ENCODE results near the gene SALL1. TPM values are rescaled to one million over a fixed set of nuclear protein-coding genes. Genes with fewer than 3 reads are reported as not detected.

SALL1 gene
- total RNA-seq: not detected in 2 replicates

GRCh38 chr16:51150888-51151320 is at the start of gene SALL1:
SALL1 (minus strand) TSS chr16:51151270; CDS start chr16:51151241, 29 bp downstream.

